SIG-M5 treated with dmso at 0.1 percent for 504 hours (cell line): Measurements from ENCODE around the gene LHFPL6.

ENCODE experiments used
- DNase-seq: peaks from one replicate; lab custom pipeline; 2025; ENCODE audit not compliant: unreplicated experiment; lab: John Stamatoyannopoulos, UW

Gene LHFPL6

GRCh38 chr13:39521701-39522100 lies 81.3 kb downstream of the LHFPL6 start:
- DNase-seq = no peak

GRCh38 chr13:39516096-39516495 lies 86.9 kb downstream of the LHFPL6 start:
- no peak for DNase-seq

- DNase-seq = no peak
Observed at GRCh38 chr13:39515224-39515714, 87.7 kb downstream of the LHFPL6 start.

- DNase-seq = no peak
Observed at GRCh38 chr13:39512687-39513086, 90.3 kb downstream of the LHFPL6 start.

GRCh38 chr13:39510316-39510695 lies 92.7 kb downstream of the LHFPL6 start:
- DNase-seq = no peak

- no peak for DNase-seq
Observed at GRCh38 chr13:39509616-39510315, 93.2 kb downstream of the LHFPL6 start.

GRCh38 chr13:39506559-39507390 lies 96.2 kb downstream of the LHFPL6 start:
- no peak for DNase-seq

GRCh38 chr13:39505151-39505550 lies 97.8 kb downstream of the LHFPL6 start:
- DNase-seq = no peak

GRCh38 chr13:39503048-39503447 lies 99.9 kb downstream of the LHFPL6 start:
- DNase-seq = no peak

GRCh38 chr13:39501702-39502324 lies 101.2 kb downstream of the LHFPL6 start:
- no peak for DNase-seq

GRCh38 chr13:39499604-39500003 lies 103.4 kb downstream of the LHFPL6 start:
- no peak for DNase-seq

- no peak for DNase-seq
Observed at GRCh38 chr13:39498471-39499114, 104.4 kb downstream of the LHFPL6 start.

GRCh38 chr13:39496506-39496905 lies 106.5 kb downstream of the LHFPL6 start:
- DNase-seq = no peak

GRCh38 chr13:39494633-39495032 lies 108.4 kb downstream of the LHFPL6 start:
- no peak for DNase-seq

- DNase-seq = no peak
Observed at GRCh38 chr13:39494006-39494405, 109.0 kb downstream of the LHFPL6 start.

GRCh38 chr13:39490136-39490535 lies 112.9 kb downstream of the LHFPL6 start:
- DNase-seq = no peak

GRCh38 chr13:39486758-39487157 lies 116.2 kb downstream of the LHFPL6 start:
- no peak for DNase-seq

- no peak for DNase-seq
Observed at GRCh38 chr13:39485314-39485700, 117.7 kb downstream of the LHFPL6 start.

GRCh38 chr13:39484506-39485313 lies 118.3 kb downstream of the LHFPL6 start:
- no peak for DNase-seq

- no peak for DNase-seq
Observed at GRCh38 chr13:39483326-39483725, 119.7 kb downstream of the LHFPL6 start.

GRCh38 chr13:39481491-39481890 lies 121.5 kb downstream of the LHFPL6 start:
- DNase-seq = no peak
